ENCODE measurements around the gene OXNAD1. TPM values are rescaled to one million over a fixed set of nuclear protein-coding genes. Genes with fewer than 3 reads are reported as not detected.

OXNAD1 gene
- total RNA-seq, 1 donor from 2014 or later, result 13.2 TPM

- H3K27ac Mint-ChIP-seq, result no peak overlapping the region
- H3K4me3 Mint-ChIP-seq, result no peak overlapping the region
- H3K9me3 Mint-ChIP-seq, result peaks cover 31% of the 10 kb centered on the region
- no peak for DNase-seq (ENCODE audit: low spot score in 2 of 2, unreplicated experiment in 2 of 2)
- TF ChIP-seq CTCF (IDR thresholded peaks at IDR 0.05; ENCODE audit: unreplicated experiment), result no peak
- H3K27me3 Mint-ChIP-seq (ENCODE audit: low read depth), result no peaks in the 10 kb centered on the region
- peaks cover 62% of the 10 kb centered on the region for H3K36me3 Mint-ChIP-seq
- no peaks in the 10 kb centered on the region for H3K4me1 Mint-ChIP-seq
Observed at GRCh38 chr3:16295298-16295890, 30.4 kb downstream of the OXNAD1 start.

- Mint-ChIP-seq H3K27me3 (ENCODE audit: low read depth) (no peaks in the 10 kb centered on the region), H3K36me3 (peaks cover 63% of the 10 kb centered on the region), H3K4me3 (no peak overlapping the region), H3K9me3 (peaks cover 26% of the 10 kb centered on the region), H3K27ac (no peak overlapping the region), H3K4me1 (peaks cover 2% of the 10 kb centered on the region)
- DNase-seq (ENCODE audit: low spot score in 2 of 2, unreplicated experiment in 2 of 2), result no peak
- no peak for TF ChIP-seq CTCF (IDR thresholded peaks at IDR 0.05; ENCODE audit: unreplicated experiment)
Observed at GRCh38 chr3:16297997-16298885, 33.2 kb downstream of the OXNAD1 start.

- H3K27ac Mint-ChIP-seq, result no peak overlapping the region
- peaks cover 58% of the 10 kb centered on the region for H3K36me3 Mint-ChIP-seq
- H3K4me1 Mint-ChIP-seq, result peaks cover 3% of the 10 kb centered on the region
- TF ChIP-seq CTCF (IDR thresholded peaks at IDR 0.05; ENCODE audit: unreplicated experiment), result no peak
- H3K27me3 Mint-ChIP-seq (ENCODE audit: low read depth), result no peaks in the 10 kb centered on the region
- H3K4me3 Mint-ChIP-seq, result no peak overlapping the region
- no peak for DNase-seq (ENCODE audit: low spot score in 2 of 2, unreplicated experiment in 2 of 2)
- peaks cover 20% of the 10 kb centered on the region for H3K9me3 Mint-ChIP-seq
Observed at GRCh38 chr3:16298891-16299290, 33.9 kb downstream of the OXNAD1 start.

GRCh38 chr3:16299746-16300145 lies 34.7 kb downstream of the OXNAD1 start:
- peaks cover 19% of the 10 kb centered on the region for H3K9me3 Mint-ChIP-seq
- peaks cover 3% of the 10 kb centered on the region for H3K4me1 Mint-ChIP-seq
- no peak overlapping the region for H3K27ac Mint-ChIP-seq
- no peak for DNase-seq (ENCODE audit: low spot score in 2 of 2, unreplicated experiment in 2 of 2)
- no peaks in the 10 kb centered on the region for H3K27me3 Mint-ChIP-seq (ENCODE audit: low read depth)
- no peak for TF ChIP-seq CTCF (IDR thresholded peaks at IDR 0.05; ENCODE audit: unreplicated experiment)
- H3K36me3 Mint-ChIP-seq, result peaks cover 58% of the 10 kb centered on the region
- H3K4me3 Mint-ChIP-seq, result no peak overlapping the region

GRCh38 chr3:16300307-16300706 lies 35.3 kb downstream of the OXNAD1 start:
- peaks cover 19% of the 10 kb centered on the region for H3K9me3 Mint-ChIP-seq
- H3K36me3 Mint-ChIP-seq, result peaks cover 58% of the 10 kb centered on the region
- H3K4me1 Mint-ChIP-seq, result peaks cover 3% of the 10 kb centered on the region
- H3K27me3 Mint-ChIP-seq (ENCODE audit: low read depth), result no peaks in the 10 kb centered on the region
- DNase-seq (ENCODE audit: low spot score in 2 of 2, unreplicated experiment in 2 of 2), result no peak
- no peak overlapping the region for H3K4me3 Mint-ChIP-seq
- H3K27ac Mint-ChIP-seq, result no peak overlapping the region
- TF ChIP-seq CTCF (IDR thresholded peaks at IDR 0.05; ENCODE audit: unreplicated experiment), result no peak
